Right lobe of liver (tissue), 6 donors: ENCODE measurements around the gene TBC1D7. TPM values are rescaled to one million over a fixed set of nuclear protein-coding genes. Genes with fewer than 3 reads are reported as not detected.

ENCODE experiments used
- ATAC-seq, 4 donors: fragments of 200-7000 bp; cut with Tn5 transposase; one replicate each; pipeline ENCODE4 v1.9.1; 2020; ENCODE audit warnings: mild to moderate bottlenecking in 4 of 4, moderate library complexity in 4 of 4
- DNase-seq, 3 donors: peaks; one replicate each; pipeline ENCODE4 v3.0.0-alpha.2; 2020
- H3K27ac ChIP-seq, 3 donors: fragments of 200-600 bp; one replicate each; pipeline ENCODE4 v1.8.0; 2022
- H3K27me3 ChIP-seq, 2 donors: fragments of 200-600 bp; one replicate each; pipeline ENCODE4 v1.8.0; 2022
- H3K36me3 ChIP-seq, 4 donors: fragments of 200-600 bp; sonication (generic) in 1 of 4; one replicate each; pipeline versions ENCODE4 v1.5.1 to v1.8.0; 2017 to 2022; ENCODE audit warnings: control low read depth in 1 of 4
- H3K4me1 ChIP-seq, 4 donors: fragments of 200-600 bp; sonication (generic) in 1 of 4; one replicate each; pipeline versions ENCODE4 v1.5.1 to v1.8.0; 2017 to 2022; ENCODE audit warnings: control low read depth in 1 of 4
- H3K4me3 ChIP-seq, 3 donors: fragments of 200-600 bp; one replicate each; pipeline ENCODE4 v1.8.0; 2022
- H3K9me3 ChIP-seq, 4 donors: fragments of 200-600 bp; sonication (generic) in 1 of 4; one replicate each; pipeline versions ENCODE4 v1.5.1 to v1.8.0; 2017 to 2022; ENCODE audit warnings: control low read depth in 1 of 4
- CTCF ChIP-seq, 4 donors: fragments of 200-600 bp in 3 of 4; fragments of 450-650 bp in 1 of 4; IDR thresholded peaks; one replicate each; pipeline versions ENCODE4 v1.5.1 to v1.8.0; 2016 to 2022; ENCODE audit warnings: antibody characterized with exemption in 4 of 4, mild to moderate bottlenecking in 2 of 4
- POLR2A ChIP-seq: fragments of 450-650 bp; IDR thresholded peaks from one replicate; pipeline ENCODE4 v1.6.1; 2017; ENCODE audit warnings: antibody characterized with exemption, mild to moderate bottlenecking
- WGBS: methylation state at CpG from one replicate; pipeline ENCODE4 v1.1.6; 2018; ENCODE audit warnings: low coverage, low lambda C conversion rate; ENCODE audit not compliant: insufficient coverage; ENCODE audit errors: missing lambda C conversion rate; 5-methylcytosine and 5-hydroxymethylcytosine counted together
- intact Hi-C, 2 donors: fragments of 100-400 bp; cut with DNase I; formaldehyde crosslinking; loops; one replicate each; pipeline versions ENCODE4 v1.11.2 to v1.14.1; 2022
- total RNA-seq, 6 experiments: library from RNA; depleted of rRNA in 2 of 6; stranded (reverse); fragments of >200 nt in 2 of 6; fragmentation: NEBNext Ultra II Directional in 3 of 6; extraction: Animal tissue kit (Norgen Biotek cat#: 25700) in 3 of 6; gene quantifications; one replicate each; pipeline versions ENCODE4 v1.1.0 to v1.2.4, GENCODE V29; 2016 to 2023
- donor health status: DM: no; HTN: yes; CAD: no.
- donor health status: DM: no; HTN: no; CAD: no.
- donor health status: DM: no; HTN: no; CAD: no.
- donor health status: DM: no; HTN: yes; CAD: no.
- donor health status: DM: no; HTN: yes; CAD: no.

The TBC1D7 gene
- total RNA-seq, 6 experiments from 2014 or later: 7.8 to 16.0 (median 9.7) TPM

- H3K36me3 ChIP-seq: peaks cover 0 to 67% (median 22%) of the 10 kb centered on the region in 4 donors
- intact Hi-C loops: loop anchor here in 1 of 2 donors (10.0 kb wide), 1 partner anchor 125 kb away; no protein-coding TSS in a partner anchor
- 93% methylated on average over 5 of the region's 5 CpGs for WGBS
These were observed 8.3 kb downstream of the TBC1D7 start for GRCh38 chr6:13319891-13320564.

GRCh38 chr6:13318821-13319220 lies 9.5 kb downstream of the TBC1D7 start:
- no peak overlapping the region for H3K4me3 ChIP-seq
- H3K36me3 ChIP-seq: peaks cover 0 to 63% (median 22%) of the 10 kb centered on the region in 4 donors
- no peaks in the 10 kb centered on the region for H3K9me3 ChIP-seq
- WGBS: 74% methylated on average over 2 of the region's 2 CpGs
- no peaks in the 10 kb centered on the region for H3K27me3 ChIP-seq
- no peaks in the 10 kb centered on the region for H3K4me1 ChIP-seq
- intact Hi-C loops: no loop called here
- DNase-seq (no peak), ATAC-seq (no peak)
- H3K27ac ChIP-seq: no peak overlapping the region
- no peak for TF ChIP-seq CTCF (IDR thresholded peaks at IDR 0.05)
- TF ChIP-seq POLR2A: no peak

More at GRCh38 chr6:13319891-13320564, 8.3 kb downstream of the TBC1D7 start:
- TF ChIP-seq CTCF (IDR thresholded peaks at IDR 0.05) (no peak), POLR2A (no peak)
- H3K27me3 ChIP-seq: no peaks in the 10 kb centered on the region
- no peaks in the 10 kb centered on the region for H3K4me1 ChIP-seq
- DNase-seq (no peak), ATAC-seq (no peak)
- no peak overlapping the region for H3K4me3 ChIP-seq
- no peak overlapping the region for H3K27ac ChIP-seq
- no peaks in the 10 kb centered on the region for H3K9me3 ChIP-seq

GRCh38 chr6:13315896-13316295 lies 12.4 kb downstream of the TBC1D7 start:
- DNase-seq (no peak), ATAC-seq (peak in 1 of 4 donors; percentile 60)
- H3K36me3 ChIP-seq: peaks cover 0 to 57% (median 18%) of the 10 kb centered on the region in 4 donors
- H3K9me3 ChIP-seq: no peaks in the 10 kb centered on the region
- no peak for TF ChIP-seq POLR2A
- TF ChIP-seq CTCF (IDR thresholded peaks at IDR 0.05): no peak
- H3K27me3 ChIP-seq: no peaks in the 10 kb centered on the region
- intact Hi-C loops: no loop called here
- 83% methylated on average over 3 of the region's 5 CpGs for WGBS
- no peak overlapping the region for H3K27ac ChIP-seq
- no peak overlapping the region for H3K4me3 ChIP-seq
- no peaks in the 10 kb centered on the region for H3K4me1 ChIP-seq

- H3K36me3 ChIP-seq: peaks cover 0 to 46% (median 13%) of the 10 kb centered on the region in 4 donors
These were observed 13.5 kb downstream of the TBC1D7 start for GRCh38 chr6:13314806-13315205.

More at GRCh38 chr6:13314806-13315205, 13.5 kb downstream of the TBC1D7 start:
- DNase-seq: no peak
- Histone ChIP-seq H3K4me3 (no peak overlapping the region), H3K9me3 (no peaks in the 10 kb centered on the region), H3K4me1 (no peaks in the 10 kb centered on the region), H3K27ac (no peak overlapping the region), H3K27me3 (no peaks in the 10 kb centered on the region)
- no peak for ATAC-seq
- no peak for TF ChIP-seq CTCF (IDR thresholded peaks at IDR 0.05)
- intact Hi-C loops: no loop called here
